Subcutaneous abdominal adipose tissue (tissue), 5 donors: ENCODE data around the gene PEX14.
A peak's percentile ranks its signal among the peaks of the same experiment; 100 is the strongest.
"Not testable (repeated sequence)": the region's sequence is repeated elsewhere in the genome, so short reads cannot be mapped to it uniquely, and the experiment has no call there.

ENCODE experiments used
- H3K27ac ChIP-seq: one replicate; pipeline ENCODE4 v1.7.0; 2013; ENCODE audit warnings: low read depth, mild to moderate bottlenecking, inconsistent platforms, low read length, moderate library complexity
- H3K27me3 ChIP-seq, 5 donors: one replicate each; pipeline ENCODE4 v1.7.0; 2013; ENCODE audit warnings: low read length in 5 of 5, inconsistent platforms in 1 of 5; ENCODE audit not compliant: control insufficient read depth in 5 of 5, insufficient read depth in 4 of 5
- H3K36me3 ChIP-seq, 5 donors: one replicate each; pipeline ENCODE4 v1.7.0; 2013; ENCODE audit warnings: low read length in 5 of 5; ENCODE audit not compliant: control insufficient read depth in 5 of 5, insufficient read depth in 5 of 5
- H3K4me1 ChIP-seq, 5 donors: one replicate each; pipeline ENCODE4 v1.7.0; 2013; ENCODE audit warnings: low read length in 5 of 5, mild to moderate bottlenecking in 3 of 5, moderate library complexity in 1 of 5; ENCODE audit not compliant: control insufficient read depth in 5 of 5, insufficient read depth in 5 of 5
- H3K4me3 ChIP-seq, 5 donors: one replicate each; pipeline ENCODE4 v1.7.0; 2013; ENCODE audit warnings: low read length in 5 of 5, low read depth in 1 of 5
- H3K9ac ChIP-seq, 5 donors: one replicate each; pipeline ENCODE4 v1.7.0; 2013; ENCODE audit warnings: low read length in 5 of 5, mild to moderate bottlenecking in 4 of 5, moderate library complexity in 3 of 5
- H3K9me3 ChIP-seq, 5 donors: one replicate each; pipeline ENCODE4 v1.7.0; 2013; ENCODE audit warnings: low read length in 5 of 5; ENCODE audit not compliant: control insufficient read depth in 5 of 5
- donor health status: healthy.
- donor health status: healthy.
- donor health status: healthy.
- donor health status: healthy.
- donor health status: healthy.

PEX14 gene

GRCh38 chr1:10471411-10472219, 3.1 kb upstream of the PEX14 start:
- Histone ChIP-seq H3K27ac (peak overlapping the region; percentile 51), H3K4me1 (peaks cover 5 to 40% (median 31%) of the 10 kb centered on the region in 5 donors)

GRCh38 chr1:10472220-10473144, 2.3 kb upstream of the PEX14 start, which contains the start of gene DFFA:
TSS of gene DFFA (minus strand) at chr1:10472529. CDS start at chr1:10472458, 71 bp downstream.
- Histone ChIP-seq H3K4me3 (peak within 1 kb of the TSS; percentile 83 to 90 (median 86)), H3K36me3 (peaks cover 5 to 20% (median 16%) of the 10 kb centered on the region in 5 donors), H3K4me1 (peaks cover 8 to 45% (median 34%) of the 10 kb centered on the region in 5 donors), H3K9me3 (no peaks in the 10 kb centered on the region), H3K27me3 (no peaks in the 10 kb centered on the region), H3K27ac (peak within 1 kb of the TSS; percentile 51), H3K9ac (peak within 1 kb of the TSS; percentile 38 to 91 (median 86))

More at GRCh38 chr1:10471411-10472219, 3.1 kb upstream of the PEX14 start:
- peak overlapping the region; percentile 38 to 91 (median 86) for H3K9ac ChIP-seq
- peak overlapping the region; percentile 83 to 90 (median 86) for H3K4me3 ChIP-seq
- peaks cover 5 to 27% (median 20%) of the 10 kb centered on the region in 5 donors for H3K36me3 ChIP-seq
- no peaks in the 10 kb centered on the region for H3K27me3 ChIP-seq
- no peaks in the 10 kb centered on the region for H3K9me3 ChIP-seq

GRCh38 chr1:10473145-10473765, 1.5 kb upstream of the PEX14 start:
- H3K27me3 ChIP-seq: no peaks in the 10 kb centered on the region
- H3K4me3 ChIP-seq: peak overlapping the region in 1 of 5 donors; percentile 83
- peak overlapping the region in 1 of 5 donors; percentile 38 for H3K9ac ChIP-seq

GRCh38 chr1:10474309-10474612, 489 bp upstream of the PEX14 start:
- Histone ChIP-seq H3K4me1 (peaks cover 8 to 59% (median 40%) of the 10 kb centered on the region in 5 donors), H3K27ac (peak overlapping the region; percentile 90), H3K4me3 (peak overlapping the region; percentile 72 to 94 (median 88))
- H3K9ac ChIP-seq, H3K9me3 ChIP-seq, H3K36me3 ChIP-seq, H3K27me3 ChIP-seq: not testable (repeated sequence)

More at GRCh38 chr1:10473145-10473765, 1.5 kb upstream of the PEX14 start:
- peaks cover 8 to 52% (median 38%) of the 10 kb centered on the region in 5 donors for H3K4me1 ChIP-seq
- H3K9me3 ChIP-seq: no peaks in the 10 kb centered on the region
- H3K36me3 ChIP-seq: peaks cover 2 to 12% (median 9%) of the 10 kb centered on the region in 5 donors
- H3K27ac ChIP-seq: no peak overlapping the region

GRCh38 chr1:10475510-10475909, 760 bp downstream of the PEX14 start:
- Histone ChIP-seq H3K27me3 (no peaks in the 10 kb centered on the region), H3K4me3 (peak overlapping the region; percentile 81 to 96 (median 89)), H3K4me1 (peaks cover 8 to 65% (median 45%) of the 10 kb centered on the region in 5 donors), H3K36me3 (peaks cover 0 to 3% (median 0%) of the 10 kb centered on the region in 5 donors), H3K9me3 (no peaks in the 10 kb centered on the region), H3K9ac (peak overlapping the region; percentile 21 to 95 (median 92)), H3K27ac (peak overlapping the region; percentile 90)

- Histone ChIP-seq H3K4me3 (no peak overlapping the region), H3K27ac (no peak overlapping the region), H3K27me3 (no peaks in the 10 kb centered on the region), H3K9me3 (no peaks in the 10 kb centered on the region), H3K4me1 (peaks cover 6 to 50% (median 34%) of the 10 kb centered on the region in 5 donors), H3K9ac (no peak overlapping the region), H3K36me3 (peaks cover 0 to 3% (median 0%) of the 10 kb centered on the region in 5 donors)
Measured at GRCh38 chr1:10479296-10479695, 4.5 kb downstream of the PEX14 start.

- no peak overlapping the region for H3K27ac ChIP-seq
- peaks cover 7 to 52% (median 34%) of the 10 kb centered on the region in 5 donors for H3K4me1 ChIP-seq
- no peak overlapping the region for H3K4me3 ChIP-seq
- no peak overlapping the region for H3K9ac ChIP-seq
- peaks cover 0 to 3% (median 0%) of the 10 kb centered on the region in 5 donors for H3K36me3 ChIP-seq
- no peaks in the 10 kb centered on the region for H3K9me3 ChIP-seq
- no peaks in the 10 kb centered on the region for H3K27me3 ChIP-seq
Measured at GRCh38 chr1:10480614-10481013, 5.9 kb downstream of the PEX14 start.

- Histone ChIP-seq H3K9me3 (peaks cover 0 to 3% (median 0%) of the 10 kb centered on the region in 5 donors), H3K9ac (peak overlapping the region in 4 of 5 donors; percentile 35 to 60 (median 45)), H3K36me3 (no peaks in the 10 kb centered on the region), H3K4me3 (no peak overlapping the region), H3K27me3 (no peaks in the 10 kb centered on the region), H3K4me1 (peaks cover 2 to 21% (median 15%) of the 10 kb centered on the region in 5 donors), H3K27ac (peak overlapping the region; percentile 83)
Measured at GRCh38 chr1:10484521-10484920, 9.8 kb downstream of the PEX14 start.

- H3K9me3 ChIP-seq: peaks cover 0 to 3% (median 0%) of the 10 kb centered on the region in 5 donors
- peaks cover 2 to 30% (median 25%) of the 10 kb centered on the region in 5 donors for H3K4me1 ChIP-seq
- H3K27ac ChIP-seq: no peak overlapping the region
- peak overlapping the region in 3 of 5 donors; percentile 25 to 39 (median 35) for H3K9ac ChIP-seq
- H3K36me3 ChIP-seq: peaks cover 0 to 5% (median 2%) of the 10 kb centered on the region in 5 donors
- no peak overlapping the region for H3K4me3 ChIP-seq
- no peaks in the 10 kb centered on the region for H3K27me3 ChIP-seq
Measured at GRCh38 chr1:10489291-10490055, 14.7 kb downstream of the PEX14 start.
